HUES64 (cell line): ENCODE measurements around the gene CFAP90.

ENCODE experiments used
- H3K27ac ChIP-seq: 2 replicates; pipeline ENCODE4 v1.7.0; 2013; ENCODE audit warnings: low read depth, low read length, inconsistent platforms
- H3K27me3 ChIP-seq: 2 replicates; pipeline ENCODE4 v1.6.1; 2013; ENCODE audit warnings: mild to moderate bottlenecking, low read length; ENCODE audit not compliant: insufficient read depth
- H3K36me3 ChIP-seq: 2 replicates; pipeline ENCODE4 v1.6.1; 2013; ENCODE audit warnings: mild to moderate bottlenecking, low read length; ENCODE audit not compliant: insufficient read depth
- H3K4me1 ChIP-seq: 2 replicates; pipeline ENCODE4 v1.6.1; 2013; ENCODE audit warnings: mild to moderate bottlenecking, low read length, moderate library complexity; ENCODE audit not compliant: insufficient read depth
- H3K4me3 ChIP-seq: 2 replicates; pipeline ENCODE4 v1.5.1; 2013; ENCODE audit warnings: mild to moderate bottlenecking, low read length, moderate library complexity
- H3K9ac ChIP-seq: 2 replicates; pipeline ENCODE4 v1.6.1; 2013; ENCODE audit warnings: mild to moderate bottlenecking, low read depth, low read length
- H3K9me3 ChIP-seq: 2 replicates; pipeline ENCODE4 v1.6.1; 2013; ENCODE audit warnings: low read depth, low read length; ENCODE audit not compliant: insufficient read depth
- WGBS: fragments of 150-250, 120-280 bp; methylation state at CpG from one replicate; pipeline ENCODE4 v1.1.7; 2013; ENCODE audit warnings: missing lambda C conversion rate; 5-methylcytosine and 5-hydroxymethylcytosine counted together

Gene CFAP90

GRCh38 chr5:7867260-7867659 lies 16.3 kb upstream of the CFAP90 start:
- 92% methylated on average over 3 of the region's 3 CpGs for WGBS
- Histone ChIP-seq H3K9me3 (no peaks in the 10 kb centered on the region), H3K27ac (no peak overlapping the region), H3K36me3 (peaks cover 52% of the 10 kb centered on the region), H3K4me3 (peak overlapping the region; percentile 74; the same call in 1 of the 2 replicates), H3K4me1 (peaks cover 9% of the 10 kb centered on the region; the same call in 1 of the 2 replicates), H3K9ac (no peak overlapping the region), H3K27me3 (no peaks in the 10 kb centered on the region)

GRCh38 chr5:7866196-7866595 lies 15.3 kb upstream of the CFAP90 start:
- no peaks in the 10 kb centered on the region for H3K27me3 ChIP-seq
- H3K27ac ChIP-seq = no peak overlapping the region
- no peak overlapping the region for H3K4me3 ChIP-seq
- H3K4me1 ChIP-seq = peaks cover 9% of the 10 kb centered on the region; the same call in 1 of the 2 replicates
- no peaks in the 10 kb centered on the region for H3K9me3 ChIP-seq
- peaks cover 54% of the 10 kb centered on the region for H3K36me3 ChIP-seq
- no peak overlapping the region for H3K9ac ChIP-seq
- 91% methylated on average over 1 of the region's 2 CpGs for WGBS

GRCh38 chr5:7857926-7858632 lies 7.1 kb upstream of the CFAP90 start:
- H3K4me1 ChIP-seq = no peaks in the 10 kb centered on the region
- WGBS = 89% methylated on average over 9 of the region's 9 CpGs
- peaks cover 43% of the 10 kb centered on the region for H3K36me3 ChIP-seq
- no peaks in the 10 kb centered on the region for H3K27me3 ChIP-seq
- no peaks in the 10 kb centered on the region for H3K9me3 ChIP-seq
- no peak overlapping the region for H3K27ac ChIP-seq
- H3K4me3 ChIP-seq = no peak overlapping the region
- no peak overlapping the region for H3K9ac ChIP-seq

GRCh38 chr5:7857361-7857760 lies 6.4 kb upstream of the CFAP90 start:
- Histone ChIP-seq H3K27ac (no peak overlapping the region), H3K9ac (no peak overlapping the region), H3K27me3 (no peaks in the 10 kb centered on the region), H3K36me3 (peaks cover 36% of the 10 kb centered on the region), H3K9me3 (no peaks in the 10 kb centered on the region), H3K4me3 (no peak overlapping the region), H3K4me1 (no peaks in the 10 kb centered on the region)
- WGBS = 83% methylated on average over 5 of the region's 5 CpGs

- no peaks in the 10 kb centered on the region for H3K4me1 ChIP-seq
- H3K4me3 ChIP-seq = no peak overlapping the region
- H3K9ac ChIP-seq = no peak overlapping the region
- 100% methylated on average over 1 of the region's 2 CpGs for WGBS
- H3K36me3 ChIP-seq = peaks cover 31% of the 10 kb centered on the region
- H3K9me3 ChIP-seq = no peaks in the 10 kb centered on the region
- H3K27me3 ChIP-seq = 0 out of 2 replicates have a peak, but pooled peaks cover 3% of the 10 kb centered on the region
- H3K27ac ChIP-seq = no peak overlapping the region
These were observed 5.9 kb upstream of the CFAP90 start for GRCh38 chr5:7856855-7857254.

- H3K36me3 ChIP-seq = peaks cover 19% of the 10 kb centered on the region
- no peak overlapping the region for H3K9ac ChIP-seq
- no peak overlapping the region for H3K4me3 ChIP-seq
- H3K4me1 ChIP-seq = no peaks in the 10 kb centered on the region
- 88% methylated on average over 3 of the region's 3 CpGs for WGBS
- H3K9me3 ChIP-seq = no peaks in the 10 kb centered on the region
- no peak overlapping the region for H3K27ac ChIP-seq
- peaks cover 10% of the 10 kb centered on the region for H3K27me3 ChIP-seq
These were observed 4.7 kb upstream of the CFAP90 start for GRCh38 chr5:7855611-7856010.

- Histone ChIP-seq H3K9me3 (no peaks in the 10 kb centered on the region), H3K4me3 (no peak overlapping the region), H3K27ac (no peak overlapping the region), H3K4me1 (peaks cover 4% of the 10 kb centered on the region; the same call in 1 of the 2 replicates), H3K9ac (no peak overlapping the region), H3K27me3 (peaks cover 26% of the 10 kb centered on the region), H3K36me3 (no peaks in the 10 kb centered on the region)
- WGBS = 90% methylated on average over 2 of the region's 2 CpGs
These were observed 2.1 kb upstream of the CFAP90 start for GRCh38 chr5:7852988-7853387.

GRCh38 chr5:7852542-7852941 lies 1.6 kb upstream of the CFAP90 start:
- H3K27me3 ChIP-seq = peaks cover 26% of the 10 kb centered on the region
- H3K9ac ChIP-seq = no peak overlapping the region
- no peak overlapping the region for H3K4me3 ChIP-seq
- no peaks in the 10 kb centered on the region for H3K36me3 ChIP-seq
- no peak overlapping the region for H3K27ac ChIP-seq
- H3K9me3 ChIP-seq = no peaks in the 10 kb centered on the region
- WGBS = 89% methylated on average over 1 of the region's 1 CpG
- peaks cover 4% of the 10 kb centered on the region; the same call in 1 of the 2 replicates for H3K4me1 ChIP-seq

- H3K36me3 ChIP-seq = no peaks in the 10 kb centered on the region
- peak overlapping the region; percentile 83 for H3K4me3 ChIP-seq
- H3K4me1 ChIP-seq = peaks cover 4% of the 10 kb centered on the region; the same call in 1 of the 2 replicates
- H3K27me3 ChIP-seq = peaks cover 26% of the 10 kb centered on the region
- H3K9ac ChIP-seq = no peak overlapping the region
- 90% methylated on average over 8 of the region's 8 CpGs for WGBS
- no peak overlapping the region for H3K27ac ChIP-seq
- no peaks in the 10 kb centered on the region for H3K9me3 ChIP-seq
These were observed 820 bp upstream of the CFAP90 start for GRCh38 chr5:7851617-7852289.

- Histone ChIP-seq H3K9me3 (no peaks in the 10 kb centered on the region), H3K36me3 (no peaks in the 10 kb centered on the region), H3K4me1 (peaks cover 4% of the 10 kb centered on the region; the same call in 1 of the 2 replicates), H3K4me3 (peak overlapping the region; percentile 83), H3K9ac (0 out of 2 replicates have a peak overlapping the region, but pooled peaks have one; percentile 68), H3K27me3 (peaks cover 26% of the 10 kb centered on the region), H3K27ac (no peak overlapping the region; the same call in 1 of the 2 replicates)
- 51% methylated on average over 16 of the region's 16 CpGs for WGBS
These were observed 283 bp upstream of the CFAP90 start for GRCh38 chr5:7851240-7851592.

GRCh38 chr5:7849681-7850394 lies 1.1 kb downstream of the CFAP90 start:
- H3K36me3 ChIP-seq = no peaks in the 10 kb centered on the region
- peak overlapping the region; percentile 66 for H3K4me3 ChIP-seq
- no peak overlapping the region for H3K27ac ChIP-seq
- under 1% methylated on average over 44 of the region's 44 CpGs for WGBS
- H3K27me3 ChIP-seq = peaks cover 26% of the 10 kb centered on the region
- no peaks in the 10 kb centered on the region for H3K9me3 ChIP-seq
- H3K4me1 ChIP-seq = peaks cover 4% of the 10 kb centered on the region; the same call in 1 of the 2 replicates
- peak overlapping the region; percentile 7; the same call in 1 of the 2 replicates for H3K9ac ChIP-seq
